Measurements from ENCODE around the gene PDRG1. TPM values are rescaled to one million over a fixed set of nuclear protein-coding genes. Genes with fewer than 3 reads are reported as not detected.

PDRG1 gene
- total RNA-seq, 1 donor from 2014 or later, result 21.2 TPM

GRCh38 chr20:31913431-31914157 is 38.3 kb downstream of the PDRG1 start:
- TF ChIP-seq CTCF (IDR thresholded peaks at IDR 0.05; ENCODE audit: unreplicated experiment), result no peak
- Mint-ChIP-seq H3K27ac (ENCODE audit: unreplicated experiment) (no peak overlapping the region), H3K27me3 (ENCODE audit: unreplicated experiment) (peaks cover 7% of the 10 kb centered on the region), H3K9me3 (ENCODE audit: unreplicated experiment) (peaks cover 4% of the 10 kb centered on the region), H3K36me3 (ENCODE audit: low read depth, unreplicated experiment) (peaks cover 3% of the 10 kb centered on the region), H3K4me1 (ENCODE audit: unreplicated experiment) (peaks cover 18% of the 10 kb centered on the region), H3K4me3 (ENCODE audit: unreplicated experiment) (no peak overlapping the region)
- no peak for DNase-seq (ENCODE audit: low spot score)

GRCh38 chr20:31910071-31910803 is 41.6 kb downstream of the PDRG1 start:
- H3K4me3 Mint-ChIP-seq (ENCODE audit: unreplicated experiment), result no peak overlapping the region
- no peak overlapping the region for H3K27ac Mint-ChIP-seq (ENCODE audit: unreplicated experiment)
- no peak for TF ChIP-seq CTCF (IDR thresholded peaks at IDR 0.05; ENCODE audit: unreplicated experiment)
- DNase-seq (ENCODE audit: low spot score), result no peak
- no peaks in the 10 kb centered on the region for H3K9me3 Mint-ChIP-seq (ENCODE audit: unreplicated experiment)
- peaks cover 3% of the 10 kb centered on the region for H3K36me3 Mint-ChIP-seq (ENCODE audit: low read depth, unreplicated experiment)
- peaks cover 11% of the 10 kb centered on the region for H3K27me3 Mint-ChIP-seq (ENCODE audit: unreplicated experiment)
- peaks cover 10% of the 10 kb centered on the region for H3K4me1 Mint-ChIP-seq (ENCODE audit: unreplicated experiment)

- Mint-ChIP-seq H3K4me1 (ENCODE audit: unreplicated experiment) (peaks cover 10% of the 10 kb centered on the region), H3K36me3 (ENCODE audit: low read depth, unreplicated experiment) (peaks cover 3% of the 10 kb centered on the region), H3K27me3 (ENCODE audit: unreplicated experiment) (peaks cover 11% of the 10 kb centered on the region), H3K4me3 (ENCODE audit: unreplicated experiment) (no peak overlapping the region), H3K27ac (ENCODE audit: unreplicated experiment) (no peak overlapping the region), H3K9me3 (ENCODE audit: unreplicated experiment) (no peaks in the 10 kb centered on the region)
- no peak for DNase-seq (ENCODE audit: low spot score)
- TF ChIP-seq CTCF (IDR thresholded peaks at IDR 0.05; ENCODE audit: unreplicated experiment), result no peak
Measured at GRCh38 chr20:31909253-31910070, 42.4 kb downstream of the PDRG1 start.

- Mint-ChIP-seq H3K4me1 (ENCODE audit: unreplicated experiment) (peaks cover 10% of the 10 kb centered on the region), H3K9me3 (ENCODE audit: unreplicated experiment) (no peaks in the 10 kb centered on the region), H3K27me3 (ENCODE audit: unreplicated experiment) (peaks cover 11% of the 10 kb centered on the region), H3K36me3 (ENCODE audit: low read depth, unreplicated experiment) (peaks cover 3% of the 10 kb centered on the region), H3K27ac (ENCODE audit: unreplicated experiment) (no peak overlapping the region), H3K4me3 (ENCODE audit: unreplicated experiment) (no peak overlapping the region)
- no peak for TF ChIP-seq CTCF (IDR thresholded peaks at IDR 0.05; ENCODE audit: unreplicated experiment)
- DNase-seq (ENCODE audit: low spot score), result no peak
Measured at GRCh38 chr20:31908424-31908823, 43.4 kb downstream of the PDRG1 start.

All from endothelial cell (in vitro differentiated cells).